GM10248 (cell line): ENCODE measurements around the gene MAPK14.
A peak's percentile ranks its signal among the peaks of the same experiment; 100 is the strongest.

Experiments used
- CTCF ChIA-PET: fragments of 300-600 bp; sonication (Branson Sonifier 250); formaldehyde crosslinking; extraction: SDS; loops from one replicate; lab custom pipeline; 2021; ENCODE audit warnings: antibody characterized with exemption; lab: Yijun Ruan, JAX
- POLR2A ChIA-PET: fragments of 350-650 bp; sonication (Branson Sonifier 250); formaldehyde crosslinking; extraction: SDS; loops from one replicate; lab custom pipeline; 2020; ENCODE audit warnings: antibody characterized with exemption; lab: Yijun Ruan, JAX
- DNase-seq: peaks from one replicate; pipeline ENCODE4 v3.0.0; 2012; ENCODE audit errors: extremely low spot score
- TF ChIP-seq, protein P1 (sequence below): IDR thresholded peaks from 2 replicates; pipeline ENCODE4 v1.5.1; 2012; ENCODE audit warnings: mild to moderate bottlenecking, low read depth; ENCODE audit errors: extremely low read depth, missing control alignments, control extremely low read depth

The MAPK14 gene

DNA sequence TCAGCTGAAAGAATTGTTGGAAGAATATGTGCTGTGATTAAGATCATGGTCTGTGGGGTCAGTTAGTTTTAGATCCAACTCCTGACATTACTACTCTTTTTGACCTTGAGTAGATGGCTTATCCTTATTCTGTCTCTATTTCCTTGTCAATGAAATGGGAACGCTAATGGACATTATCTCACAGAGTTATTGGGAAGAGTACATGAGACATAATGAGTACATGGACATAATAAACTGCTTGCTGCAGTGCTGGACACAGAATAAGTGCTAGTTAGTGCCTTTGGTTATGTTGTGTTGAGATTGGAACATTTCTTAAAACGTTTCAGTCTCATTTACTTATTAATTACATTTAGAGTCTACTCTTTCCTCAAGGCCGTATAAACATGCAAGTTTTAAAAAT, 42.6 kb downstream of the MAPK14 start:
- POLR2A ChIA-PET: no interaction called here
- CTCF ChIA-PET: interaction anchor here (0.8 to 0.9 kb wide), 2 partner anchors 25 to 43 kb away, joined by 3 to 5 read pairs; partner anchors contain the start of gene MAPK14
- TF ChIP-seq, protein P1, sequence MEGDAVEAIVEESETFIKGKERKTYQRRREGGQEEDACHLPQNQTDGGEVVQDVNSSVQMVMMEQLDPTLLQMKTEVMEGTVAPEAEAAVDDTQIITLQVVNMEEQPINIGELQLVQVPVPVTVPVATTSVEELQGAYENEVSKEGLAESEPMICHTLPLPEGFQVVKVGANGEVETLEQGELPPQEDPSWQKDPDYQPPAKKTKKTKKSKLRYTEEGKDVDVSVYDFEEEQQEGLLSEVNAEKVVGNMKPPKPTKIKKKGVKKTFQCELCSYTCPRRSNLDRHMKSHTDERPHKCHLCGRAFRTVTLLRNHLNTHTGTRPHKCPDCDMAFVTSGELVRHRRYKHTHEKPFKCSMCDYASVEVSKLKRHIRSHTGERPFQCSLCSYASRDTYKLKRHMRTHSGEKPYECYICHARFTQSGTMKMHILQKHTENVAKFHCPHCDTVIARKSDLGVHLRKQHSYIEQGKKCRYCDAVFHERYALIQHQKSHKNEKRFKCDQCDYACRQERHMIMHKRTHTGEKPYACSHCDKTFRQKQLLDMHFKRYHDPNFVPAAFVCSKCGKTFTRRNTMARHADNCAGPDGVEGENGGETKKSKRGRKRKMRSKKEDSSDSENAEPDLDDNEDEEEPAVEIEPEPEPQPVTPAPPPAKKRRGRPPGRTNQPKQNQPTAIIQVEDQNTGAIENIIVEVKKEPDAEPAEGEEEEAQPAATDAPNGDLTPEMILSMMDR: no peak
- DNase-seq: no peak

DNA sequence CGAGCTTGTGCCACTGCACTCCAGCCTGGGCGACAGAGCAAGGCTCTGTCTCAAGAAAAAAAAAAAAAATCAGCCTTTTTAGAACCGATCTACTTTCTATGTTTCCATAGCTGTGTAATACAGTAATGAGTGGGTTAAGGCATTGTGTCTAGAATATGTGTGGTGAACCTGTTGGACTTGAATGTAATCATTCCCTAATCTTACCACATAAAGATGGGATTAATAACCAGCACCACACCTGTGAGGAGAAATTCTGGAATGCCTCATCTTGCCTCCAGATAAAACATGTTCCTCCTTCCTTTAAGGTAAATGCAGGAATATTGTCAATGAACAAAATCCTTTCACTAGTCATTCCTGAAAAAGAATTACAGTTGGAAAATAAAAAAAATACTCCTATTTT, 43.7 kb downstream of the MAPK14 start:
- CTCF ChIA-PET: interaction anchor here (0.8 to 3.4 kb wide), 3 partner anchors 24 to 44 kb away, joined by 3 to 26 read pairs (median 5); partner anchors contain the start of gene MAPK14
- POLR2A ChIA-PET: no interaction called here
- TF ChIP-seq, protein P1: no peak
- no peak for DNase-seq

DNA sequence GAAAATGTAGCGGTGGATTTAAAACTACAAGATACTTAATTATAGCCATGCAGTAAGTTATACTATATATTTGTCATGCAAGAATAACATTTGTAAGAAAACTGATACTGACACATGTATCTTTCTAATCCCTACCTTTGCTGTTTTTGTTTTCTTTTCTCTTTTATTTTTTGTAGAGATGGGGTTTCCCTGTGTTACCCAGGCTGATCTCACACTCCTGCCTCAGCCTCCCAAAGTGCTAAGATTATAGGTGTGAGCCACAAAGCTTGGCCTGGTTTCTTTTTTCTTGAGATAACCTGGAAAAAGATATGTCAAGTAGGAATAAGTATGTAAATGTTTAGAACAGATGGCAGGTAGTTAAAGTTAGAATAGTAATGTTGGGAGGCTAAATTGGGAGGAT, 44.1 kb downstream of the MAPK14 start:
- TF ChIP-seq, protein P1: no peak
- ChIA-PET CTCF (interaction anchor here (0.9 to 3.4 kb wide), 2 partner anchors 24 to 44 kb away, joined by 4 to 26 read pairs; partner anchors contain the start of gene MAPK14), POLR2A (no interaction called here)
- DNase-seq: no peak

DNA sequence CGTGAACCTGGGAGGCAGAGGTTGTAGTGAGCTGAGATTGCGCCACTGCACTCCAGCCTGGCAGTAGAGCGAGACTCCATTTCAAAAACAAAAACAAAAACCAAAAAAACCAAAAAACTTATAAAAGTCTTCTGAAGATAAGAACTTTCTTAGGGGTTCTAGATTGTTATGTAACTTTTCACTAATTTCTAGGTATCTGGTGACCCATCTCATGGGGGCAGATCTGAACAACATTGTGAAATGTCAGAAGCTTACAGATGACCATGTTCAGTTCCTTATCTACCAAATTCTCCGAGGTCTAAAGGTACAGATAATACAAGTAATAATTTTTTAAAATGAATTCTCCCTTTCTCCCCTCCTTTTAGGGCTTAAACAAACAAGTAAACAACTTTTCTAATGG, 45.1 kb downstream of the MAPK14 start:
- DNase-seq: no peak
- POLR2A ChIA-PET: no interaction called here
- TF ChIP-seq, protein P1: no peak
- CTCF ChIA-PET: interaction anchor here (0.9 to 3.4 kb wide), 6 partner anchors 20 to 86 kb away, joined by 3 to 26 read pairs (median 4); partner anchors contain the start of gene MAPK14

DNA sequence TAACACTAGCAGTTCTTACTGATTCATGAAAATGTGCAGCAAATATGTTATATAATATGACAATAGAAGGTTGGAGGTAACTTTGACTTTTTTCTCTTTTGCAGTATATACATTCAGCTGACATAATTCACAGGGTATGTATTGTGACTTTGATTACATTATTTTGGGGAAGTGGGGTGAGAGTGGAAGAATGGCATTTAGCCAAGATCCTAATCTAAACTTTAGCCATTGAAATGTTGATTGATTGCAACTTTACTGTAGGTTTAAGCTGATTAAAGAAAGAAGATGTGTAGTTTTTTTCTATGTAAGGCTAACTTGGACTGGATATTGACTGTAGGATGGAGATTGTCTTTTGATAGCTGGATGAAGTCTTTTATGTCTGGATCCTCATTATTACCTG, 46.0 kb downstream of the MAPK14 start:
- POLR2A ChIA-PET: no interaction called here
- CTCF ChIA-PET: interaction anchor here (0.9 to 3.4 kb wide), 12 partner anchors 9 to 288 kb away, joined by 3 to 26 read pairs (median 3); partner anchors contain the start of gene MAPK14
- no peak for DNase-seq
- TF ChIP-seq, protein P1: no peak

DNA sequence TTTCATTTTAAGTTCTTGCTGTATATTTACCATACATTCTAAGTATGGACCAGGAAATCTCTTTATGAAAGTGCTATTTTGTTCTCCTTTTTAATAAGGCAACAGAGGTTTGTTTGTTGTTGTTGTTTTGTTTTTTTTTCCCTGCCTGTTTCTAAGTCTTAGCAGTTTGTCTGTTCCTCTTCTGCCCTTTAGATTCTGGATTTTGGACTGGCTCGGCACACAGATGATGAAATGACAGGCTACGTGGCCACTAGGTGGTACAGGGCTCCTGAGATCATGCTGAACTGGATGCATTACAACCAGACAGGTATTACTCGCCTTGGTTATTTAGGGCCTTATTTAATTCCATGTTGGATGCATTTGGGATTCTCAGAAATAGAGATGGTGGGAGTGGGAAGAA, 48.0 kb downstream of the MAPK14 start:
- TF ChIP-seq, protein P1: peak; percentile 40
- ChIA-PET POLR2A (no interaction called here), CTCF (interaction anchor here (1.1 to 4.7 kb wide), 3 partner anchors 8 to 47 kb away, joined by 4 to 42 read pairs (median 7); no protein-coding TSS in a partner anchor)

More for the DNA sequence above, 48.0 kb downstream of the MAPK14 start:
- no peak for DNase-seq
